Measurements from ENCODE around the gene MRPL52. TPM values are rescaled to one million over a fixed set of nuclear protein-coding genes. Genes with fewer than 3 reads are reported as not detected.

MRPL52 gene
- total and polyA plus RNA-seq, 2 of the 13 experiments (the other 11 are each of a cell fraction or from before 2014, with no cell fraction given) = 118 to 329 TPM

- TF ChIP-seq ZNF850 (CRISPR knock-in tag; conservative IDR thresholded peaks at IDR 0.05) = no peak
- TF ChIP-seq ZFX (CRISPR knock-in tag; IDR thresholded peaks at IDR 0.05; ENCODE audit: low read depth) = peak; percentile 38
- peak; percentile 83 for TF ChIP-seq ATF2 (CRISPR knock-in tag; IDR thresholded peaks at IDR 0.05)
- no peak for TF ChIP-seq ZNF615 (CRISPR knock-in tag; IDR thresholded peaks at IDR 0.05; ENCODE audit: borderline replicate concordance)
- peak; percentile 77; the same call in 1 of the 2 replicates for TF ChIP-seq ZBTB44 (CRISPR knock-in tag; IDR thresholded peaks at IDR 0.05)
- TF ChIP-seq, protein P1, sequence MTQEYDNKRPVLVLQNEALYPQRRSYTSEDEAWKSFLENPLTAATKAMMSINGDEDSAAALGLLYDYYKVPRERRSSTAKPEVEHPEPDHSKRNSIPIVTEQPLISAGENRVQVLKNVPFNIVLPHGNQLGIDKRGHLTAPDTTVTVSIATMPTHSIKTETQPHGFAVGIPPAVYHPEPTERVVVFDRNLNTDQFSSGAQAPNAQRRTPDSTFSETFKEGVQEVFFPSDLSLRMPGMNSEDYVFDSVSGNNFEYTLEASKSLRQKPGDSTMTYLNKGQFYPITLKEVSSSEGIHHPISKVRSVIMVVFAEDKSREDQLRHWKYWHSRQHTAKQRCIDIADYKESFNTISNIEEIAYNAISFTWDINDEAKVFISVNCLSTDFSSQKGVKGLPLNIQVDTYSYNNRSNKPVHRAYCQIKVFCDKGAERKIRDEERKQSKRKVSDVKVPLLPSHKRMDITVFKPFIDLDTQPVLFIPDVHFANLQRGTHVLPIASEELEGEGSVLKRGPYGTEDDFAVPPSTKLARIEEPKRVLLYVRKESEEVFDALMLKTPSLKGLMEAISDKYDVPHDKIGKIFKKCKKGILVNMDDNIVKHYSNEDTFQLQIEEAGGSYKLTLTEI (CRISPR knock-in tag; conservative IDR thresholded peaks at IDR 0.05) = no peak
- TF ChIP-seq ISL2 (CRISPR knock-in tag; IDR thresholded peaks at IDR 0.05) = no peak
- TF ChIP-seq HMG20B (CRISPR knock-in tag; conservative IDR thresholded peaks at IDR 0.05) = peak; percentile 73; the same call in 1 of the 2 replicates
- TF ChIP-seq CHD4 (IDR thresholded peaks at IDR 0.05; ENCODE audit: borderline replicate concordance, low read length) = no peak
- no peak for TF ChIP-seq ZNF33A (CRISPR knock-in tag; IDR thresholded peaks at IDR 0.05; ENCODE audit: borderline replicate concordance)
- TF ChIP-seq ZNF17 (CRISPR knock-in tag; IDR thresholded peaks at IDR 0.05) = no peak
- TF ChIP-seq ZNF253 (CRISPR knock-in tag; IDR thresholded peaks at IDR 0.05; ENCODE audit: borderline replicate concordance) = peak; percentile 86; the same call in 1 of the 2 replicates
- peak; percentile 92; the same call in 1 of the 2 replicates for TF ChIP-seq ZBTB8A (CRISPR knock-in tag; IDR thresholded peaks at IDR 0.05; ENCODE audit: borderline replicate concordance, low read depth)
- peak; percentile 11; the same call in 1 of the 2 replicates for TF ChIP-seq SUZ12 (IDR thresholded peaks at IDR 0.05; ENCODE audit: low read depth, low read length)
- no peak for TF ChIP-seq HMG20A (CRISPR knock-in tag; IDR thresholded peaks at IDR 0.05; ENCODE audit: borderline replicate concordance)
- no peak for TF ChIP-seq NFE2L2 (IDR thresholded peaks at IDR 0.05; ENCODE audit: low read length)
- no peak for TF ChIP-seq AHDC1 (CRISPR knock-in tag; IDR thresholded peaks at IDR 0.05; ENCODE audit: borderline replicate concordance)
- TF ChIP-seq BRCA1 (CRISPR knock-in tag; IDR thresholded peaks at IDR 0.05) = 0 out of 2 replicates have a peak, but pooled peaks have one; percentile 61
- TF ChIP-seq MXI1 (IDR thresholded peaks at IDR 0.05; ENCODE audit: borderline replicate concordance, low read depth, low read length) = no peak
These were observed 8.3 kb upstream of the MRPL52 start (continued) for GRCh38 chr14:22821193-22822015.

Data from HepG2 (cell line).